ENCODE measurements around the gene SLBP. TPM values are rescaled to one million over a fixed set of nuclear protein-coding genes. Genes with fewer than 3 reads are reported as not detected.

The SLBP gene
- total RNA-seq, 1 experiment from 2014 or later: 73.4 TPM

DNA sequence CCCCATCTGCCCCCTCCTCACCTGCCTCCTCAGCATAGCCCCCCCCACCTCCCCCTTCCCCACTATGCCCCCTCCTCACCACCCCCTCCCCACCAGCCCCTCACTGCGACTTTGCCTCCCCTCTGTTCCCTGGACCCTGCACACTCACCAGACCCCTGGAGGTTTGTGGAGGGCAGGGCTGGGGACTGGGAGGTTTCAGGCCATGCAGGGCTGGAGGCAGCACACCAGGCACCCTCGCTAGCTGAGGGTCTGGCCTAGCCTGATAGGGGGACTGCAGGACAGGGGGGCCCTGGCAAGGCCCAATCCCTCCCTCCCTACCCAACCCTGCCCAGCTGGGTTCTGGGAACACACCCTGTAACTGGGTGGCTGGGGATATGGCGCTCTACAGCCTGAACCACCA is 37.3 kb upstream of the SLBP start:
- H3K27ac ChIP-seq (ENCODE audit: low read length): no peak overlapping the region
- no peak overlapping the region for H3K4me3 ChIP-seq (ENCODE audit: low read depth in 2 of 2, low read length in 2 of 2)
- BruUV-seq (replicated peaks): no TSS peak
- no peaks in the 10 kb centered on the region for H3K27me3 ChIP-seq (ENCODE audit: control insufficient read depth, insufficient read depth, low read length)
- no peak for TF ChIP-seq TCF7L2 (IDR thresholded peaks at IDR 0.05; ENCODE audit: low read depth, low read length)
- ATAC-seq (no peak), DNase-seq (ENCODE audit: low read depth, low spot score) (no peak)
- peaks cover 3% of the 10 kb centered on the region; the same call in 1 of the 2 replicates for H3K4me1 ChIP-seq (ENCODE audit: control insufficient read depth, insufficient read depth, low read length)
- POLR2A ChIA-PET: no interaction called here
- intact Hi-C loops (cut with micrococcal nuclease; ENCODE audit: unreplicated experiment) (no loop called here), in situ Hi-C loops (cut with HindIII; ENCODE audit: low pct_unique_long_range_greater_than_20kb, low sequenced_read_pairs) (no loop called here)
- H3K36me3 ChIP-seq (ENCODE audit: control insufficient read depth, insufficient read depth, low read length): no peaks in the 10 kb centered on the region
- CTCF ChIA-PET: interaction anchor here (0.6 kb wide), 1 partner anchor 19 kb away, joined by 5 read pairs; no protein-coding TSS in a partner anchor
- no peaks in the 10 kb centered on the region for H3K9me3 ChIP-seq (ENCODE audit: control insufficient read depth, insufficient read depth, low read depth, low read length)

DNA sequence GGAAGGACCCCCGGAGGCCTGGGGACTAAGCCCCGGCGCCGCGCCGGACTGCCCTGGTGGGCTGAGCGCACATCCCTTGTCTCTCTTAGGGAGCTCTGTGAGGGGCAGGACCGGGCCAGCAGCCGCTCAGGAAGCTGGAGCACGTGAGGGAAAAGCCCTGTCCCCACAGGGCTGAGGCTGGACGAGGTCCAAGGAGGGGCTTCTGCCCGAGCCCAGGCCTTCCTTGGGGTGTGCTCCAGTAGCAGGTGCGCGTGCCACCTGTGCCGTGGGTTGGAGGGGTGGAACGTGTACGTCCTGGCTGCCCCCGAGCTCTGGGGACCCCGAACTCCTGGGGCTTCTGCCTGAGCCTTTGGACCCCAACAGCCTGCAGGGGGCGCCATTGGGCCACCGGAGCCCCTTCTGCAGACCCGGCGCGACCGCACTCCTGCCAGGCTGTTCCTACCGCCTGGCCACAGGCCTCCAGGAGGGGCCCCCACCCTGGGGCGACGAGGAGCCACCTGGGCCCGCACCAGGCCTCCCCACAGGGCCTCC is 36.4 kb upstream of the SLBP start:
- no peak for TF ChIP-seq SIN3A (IDR thresholded peaks at IDR 0.05; ENCODE audit: borderline replicate concordance, insufficient read depth, low read depth, low read length)
- TF ChIP-seq, protein P1, sequence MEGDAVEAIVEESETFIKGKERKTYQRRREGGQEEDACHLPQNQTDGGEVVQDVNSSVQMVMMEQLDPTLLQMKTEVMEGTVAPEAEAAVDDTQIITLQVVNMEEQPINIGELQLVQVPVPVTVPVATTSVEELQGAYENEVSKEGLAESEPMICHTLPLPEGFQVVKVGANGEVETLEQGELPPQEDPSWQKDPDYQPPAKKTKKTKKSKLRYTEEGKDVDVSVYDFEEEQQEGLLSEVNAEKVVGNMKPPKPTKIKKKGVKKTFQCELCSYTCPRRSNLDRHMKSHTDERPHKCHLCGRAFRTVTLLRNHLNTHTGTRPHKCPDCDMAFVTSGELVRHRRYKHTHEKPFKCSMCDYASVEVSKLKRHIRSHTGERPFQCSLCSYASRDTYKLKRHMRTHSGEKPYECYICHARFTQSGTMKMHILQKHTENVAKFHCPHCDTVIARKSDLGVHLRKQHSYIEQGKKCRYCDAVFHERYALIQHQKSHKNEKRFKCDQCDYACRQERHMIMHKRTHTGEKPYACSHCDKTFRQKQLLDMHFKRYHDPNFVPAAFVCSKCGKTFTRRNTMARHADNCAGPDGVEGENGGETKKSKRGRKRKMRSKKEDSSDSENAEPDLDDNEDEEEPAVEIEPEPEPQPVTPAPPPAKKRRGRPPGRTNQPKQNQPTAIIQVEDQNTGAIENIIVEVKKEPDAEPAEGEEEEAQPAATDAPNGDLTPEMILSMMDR (IDR thresholded peaks at IDR 0.05): no peak
- TF ChIP-seq POLR2AphosphoS5 (IDR thresholded peaks at IDR 0.05; ENCODE audit: low read depth, low read length): no peak
- no peak for TF ChIP-seq TCF7L2 (IDR thresholded peaks at IDR 0.05; ENCODE audit: low read depth, low read length)
- TF ChIP-seq, protein P2, sequence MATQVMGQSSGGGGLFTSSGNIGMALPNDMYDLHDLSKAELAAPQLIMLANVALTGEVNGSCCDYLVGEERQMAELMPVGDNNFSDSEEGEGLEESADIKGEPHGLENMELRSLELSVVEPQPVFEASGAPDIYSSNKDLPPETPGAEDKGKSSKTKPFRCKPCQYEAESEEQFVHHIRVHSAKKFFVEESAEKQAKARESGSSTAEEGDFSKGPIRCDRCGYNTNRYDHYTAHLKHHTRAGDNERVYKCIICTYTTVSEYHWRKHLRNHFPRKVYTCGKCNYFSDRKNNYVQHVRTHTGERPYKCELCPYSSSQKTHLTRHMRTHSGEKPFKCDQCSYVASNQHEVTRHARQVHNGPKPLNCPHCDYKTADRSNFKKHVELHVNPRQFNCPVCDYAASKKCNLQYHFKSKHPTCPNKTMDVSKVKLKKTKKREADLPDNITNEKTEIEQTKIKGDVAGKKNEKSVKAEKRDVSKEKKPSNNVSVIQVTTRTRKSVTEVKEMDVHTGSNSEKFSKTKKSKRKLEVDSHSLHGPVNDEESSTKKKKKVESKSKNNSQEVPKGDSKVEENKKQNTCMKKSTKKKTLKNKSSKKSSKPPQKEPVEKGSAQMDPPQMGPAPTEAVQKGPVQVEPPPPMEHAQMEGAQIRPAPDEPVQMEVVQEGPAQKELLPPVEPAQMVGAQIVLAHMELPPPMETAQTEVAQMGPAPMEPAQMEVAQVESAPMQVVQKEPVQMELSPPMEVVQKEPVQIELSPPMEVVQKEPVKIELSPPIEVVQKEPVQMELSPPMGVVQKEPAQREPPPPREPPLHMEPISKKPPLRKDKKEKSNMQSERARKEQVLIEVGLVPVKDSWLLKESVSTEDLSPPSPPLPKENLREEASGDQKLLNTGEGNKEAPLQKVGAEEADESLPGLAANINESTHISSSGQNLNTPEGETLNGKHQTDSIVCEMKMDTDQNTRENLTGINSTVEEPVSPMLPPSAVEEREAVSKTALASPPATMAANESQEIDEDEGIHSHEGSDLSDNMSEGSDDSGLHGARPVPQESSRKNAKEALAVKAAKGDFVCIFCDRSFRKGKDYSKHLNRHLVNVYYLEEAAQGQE (IDR thresholded peaks at IDR 0.05; ENCODE audit: insufficient read depth in 1 of 2, low read depth in 2 of 2, low read length in 1 of 2): no peak
- POLR2A ChIA-PET: no interaction called here

DNA sequence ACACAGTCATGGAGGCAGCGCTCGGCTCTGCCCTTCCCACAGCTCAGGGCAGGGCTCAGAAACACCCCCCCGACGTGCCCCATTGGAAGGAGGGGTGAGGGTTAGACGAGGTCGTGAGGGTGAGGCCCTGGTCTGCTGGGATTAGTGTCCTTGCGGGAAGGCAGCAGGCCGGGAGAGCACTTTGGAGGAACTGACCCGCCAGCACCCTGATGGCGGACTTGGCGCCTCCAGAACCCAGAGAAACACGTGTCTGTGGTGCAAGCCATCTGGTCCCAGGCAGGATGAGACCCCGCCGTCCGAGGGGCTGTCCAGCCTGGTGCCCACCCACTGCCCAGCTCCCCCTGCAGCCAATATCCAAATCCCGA is 35.5 kb upstream of the SLBP start:
- Histone ChIP-seq H3K27ac (ENCODE audit: low read length) (no peak overlapping the region), H3K4me3 (ENCODE audit: low read depth in 2 of 2, low read length in 2 of 2) (no peak overlapping the region), H3K36me3 (ENCODE audit: control insufficient read depth, insufficient read depth, low read length) (no peaks in the 10 kb centered on the region), H3K9me3 (ENCODE audit: control insufficient read depth, insufficient read depth, low read depth, low read length) (no peaks in the 10 kb centered on the region), H3K27me3 (ENCODE audit: control insufficient read depth, insufficient read depth, low read length) (no peaks in the 10 kb centered on the region), H3K4me1 (ENCODE audit: control insufficient read depth, insufficient read depth, low read length) (peaks cover 3% of the 10 kb centered on the region; the same call in 1 of the 2 replicates)
- in situ Hi-C loops (cut with HindIII; ENCODE audit: low pct_unique_long_range_greater_than_20kb, low sequenced_read_pairs): no loop called here
- ATAC-seq (peak; percentile 3; the same call in 1 of the 2 replicates), DNase-seq (ENCODE audit: low read depth, low spot score) (no peak)
- CTCF ChIA-PET: interaction anchor here (1.2 to 1.5 kb wide), 3 partner anchors 17 to 63 kb away, joined by 4 to 7 read pairs (median 5); no protein-coding TSS in a partner anchor
- TF ChIP-seq POLR2AphosphoS5 (IDR thresholded peaks at IDR 0.05; ENCODE audit: low read depth, low read length): no peak
- no peak for TF ChIP-seq SIN3A (IDR thresholded peaks at IDR 0.05; ENCODE audit: borderline replicate concordance, insufficient read depth, low read depth, low read length)
- TF ChIP-seq, protein P2 (IDR thresholded peaks at IDR 0.05; ENCODE audit: insufficient read depth in 1 of 2, low read depth in 2 of 2, low read length in 1 of 2): no peak
- TF ChIP-seq, protein P1 (IDR thresholded peaks at IDR 0.05): no peak
- no peak for TF ChIP-seq TCF7L2 (IDR thresholded peaks at IDR 0.05; ENCODE audit: low read depth, low read length)
- POLR2A ChIA-PET: no interaction called here
- no TSS peak for BruUV-seq (replicated peaks)
- intact Hi-C loops (cut with micrococcal nuclease; ENCODE audit: unreplicated experiment): no loop called here

More for the DNA sequence above, 36.4 kb upstream of the SLBP start:
- no peak overlapping the region for H3K27ac ChIP-seq (ENCODE audit: low read length)
- BruUV-seq (replicated peaks): no TSS peak
- no peaks in the 10 kb centered on the region for H3K27me3 ChIP-seq (ENCODE audit: control insufficient read depth, insufficient read depth, low read length)
- H3K36me3 ChIP-seq (ENCODE audit: control insufficient read depth, insufficient read depth, low read length): no peaks in the 10 kb centered on the region
- in situ Hi-C loops (cut with HindIII; ENCODE audit: low pct_unique_long_range_greater_than_20kb, low sequenced_read_pairs): no loop called here
- no peak overlapping the region for H3K4me3 ChIP-seq (ENCODE audit: low read depth in 2 of 2, low read length in 2 of 2)
- DNase-seq (ENCODE audit: low read depth, low spot score) (no peak), ATAC-seq (peak; percentile 53)
- no peaks in the 10 kb centered on the region for H3K9me3 ChIP-seq (ENCODE audit: control insufficient read depth, insufficient read depth, low read depth, low read length)
- H3K4me1 ChIP-seq (ENCODE audit: control insufficient read depth, insufficient read depth, low read length): peaks cover 3% of the 10 kb centered on the region; the same call in 1 of the 2 replicates
- intact Hi-C loops (cut with micrococcal nuclease; ENCODE audit: unreplicated experiment): loop anchor here (1.0 kb wide), 1 partner anchor 62 kb away; no protein-coding TSS in a partner anchor
- CTCF ChIA-PET: interaction anchor here (0.8 to 1.5 kb wide), 5 partner anchors 17 to 408 kb away, joined by 3 to 15 read pairs (median 7); no protein-coding TSS in a partner anchor
